NCI-H2081 treated with DMSO at 0.1 percent for 48 hours (cell line): Measurements from ENCODE around the gene GMDS.

Source experiments
- DNase-seq: peaks from one replicate; lab custom pipeline; 2025; lab: John Stamatoyannopoulos, UW

The GMDS gene

DNA sequence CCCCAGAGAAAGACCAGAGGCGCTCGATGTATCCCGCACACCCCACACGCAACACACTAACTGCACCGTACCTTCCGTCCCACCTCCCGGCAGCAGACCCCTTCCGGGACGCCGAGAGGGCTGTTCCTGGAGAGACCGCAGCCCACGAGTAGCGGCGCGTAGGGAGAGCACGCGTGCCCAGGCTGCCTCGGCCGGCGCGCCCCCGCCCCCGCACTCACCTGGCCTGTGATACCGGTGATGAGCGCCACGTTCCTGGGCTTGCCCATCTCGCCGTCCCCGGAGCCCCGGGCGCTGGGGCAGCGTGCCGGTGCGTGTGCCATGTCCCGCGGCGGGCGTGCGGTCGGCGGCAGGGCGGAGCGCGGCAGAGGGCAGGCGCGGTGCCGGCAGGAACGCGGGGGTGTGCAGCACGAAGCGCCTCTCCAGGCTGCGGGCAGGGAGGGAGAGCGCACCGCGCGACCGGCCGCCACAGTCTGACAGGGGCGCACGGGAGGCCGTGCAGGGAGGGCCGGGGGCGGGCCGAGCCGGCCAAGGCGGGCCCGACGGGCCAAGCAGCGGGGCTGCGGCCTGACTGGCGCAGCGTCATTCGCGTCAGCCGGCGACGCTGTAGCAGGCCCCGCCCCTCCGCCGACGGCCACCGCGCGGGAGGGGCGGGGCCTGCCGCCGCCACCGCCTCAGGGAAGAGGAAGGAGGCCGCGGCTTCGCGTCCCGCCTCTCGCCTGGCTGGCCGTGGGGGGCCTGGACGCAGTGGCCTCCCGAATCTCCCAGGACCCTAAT lies at the start of gene GMDS:
GMDS (minus strand) TSS at position 503 of the 774 bp plus-strand sequence.
- DNase-seq = peak; percentile 25

DNA sequence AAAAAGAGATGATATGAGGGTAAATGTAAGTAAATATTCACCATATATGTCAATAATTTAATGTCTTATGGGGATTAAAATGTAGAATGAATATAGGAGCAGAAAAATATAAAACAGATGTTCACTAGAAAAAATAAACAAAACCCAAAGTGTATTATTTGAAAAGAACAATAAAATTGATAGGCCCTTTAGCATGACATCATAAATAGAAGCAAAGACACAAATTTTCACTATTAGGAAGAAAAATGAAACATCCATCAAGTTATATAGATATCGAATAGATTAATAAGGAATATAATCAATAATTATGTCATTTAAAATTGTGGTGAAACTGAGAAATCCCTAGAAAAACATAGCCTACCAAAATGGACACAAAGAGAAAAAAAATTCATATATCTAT lies 40.1 kb upstream of the GMDS start:
- no peak for DNase-seq

DNA sequence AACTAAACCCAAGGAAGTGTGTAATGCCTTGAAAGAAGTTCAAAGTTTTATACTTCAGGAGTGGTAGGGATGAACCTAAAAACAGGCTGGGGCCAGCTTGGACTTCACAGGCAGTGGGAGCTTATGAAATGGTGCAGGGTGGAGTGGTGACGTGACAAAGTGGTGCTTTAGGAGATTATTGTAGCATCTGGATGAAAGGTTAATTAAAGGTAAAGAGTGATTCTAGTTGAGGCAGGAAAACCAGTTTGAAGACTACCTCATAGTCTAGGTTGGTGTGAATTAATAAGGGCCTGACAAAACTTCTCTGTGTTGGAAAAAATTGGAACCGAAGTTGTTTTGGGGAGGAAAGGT lies 30.5 kb upstream of the GMDS start:
- no peak for DNase-seq

DNA sequence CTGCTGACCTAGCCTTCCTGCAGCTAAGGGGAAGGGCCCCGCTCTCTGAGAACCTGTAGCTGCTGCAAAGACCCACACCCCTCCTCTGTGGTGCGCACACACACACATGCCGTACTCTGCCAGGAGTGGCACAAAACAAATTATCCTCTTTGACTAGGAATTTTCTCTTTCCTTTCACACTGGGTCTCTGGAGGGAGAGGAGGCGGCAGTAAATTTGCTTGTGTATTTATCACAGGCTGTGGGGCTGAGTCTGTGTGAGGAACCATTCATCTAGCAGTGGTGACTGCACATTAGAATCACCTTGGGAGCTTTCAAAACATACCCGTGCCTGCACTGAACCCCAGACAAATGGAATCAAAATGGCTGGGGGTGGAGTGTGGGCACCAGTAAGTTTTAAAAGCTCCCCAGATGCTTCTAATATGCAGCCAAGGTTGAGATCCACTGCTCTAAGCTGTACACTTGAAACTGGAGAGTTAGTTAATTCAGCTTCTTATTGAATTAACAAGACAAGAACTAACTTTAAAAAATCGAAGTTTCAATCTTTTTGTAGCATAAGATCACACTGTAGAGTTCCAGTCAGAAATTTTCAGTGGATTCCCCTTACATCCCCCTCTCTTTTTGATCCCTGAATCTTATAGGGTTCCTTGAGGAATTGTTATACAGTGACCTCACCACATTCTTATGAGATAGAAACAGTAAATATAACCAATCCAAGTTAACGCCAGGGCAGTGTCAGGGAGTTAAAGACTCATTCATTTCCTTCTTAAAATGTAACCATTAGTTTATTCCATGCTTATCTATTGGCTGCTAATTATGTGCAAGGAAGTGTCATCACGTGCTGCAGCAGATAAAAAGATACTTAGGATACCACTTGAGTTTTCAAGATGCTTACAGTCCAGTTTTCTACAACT lies 29.8 kb upstream of the GMDS start:
- DNase-seq = no peak

GRCh38 chr6:2272696-2273095 lies 27.3 kb upstream of the GMDS start:
- DNase-seq = no peak

DNA sequence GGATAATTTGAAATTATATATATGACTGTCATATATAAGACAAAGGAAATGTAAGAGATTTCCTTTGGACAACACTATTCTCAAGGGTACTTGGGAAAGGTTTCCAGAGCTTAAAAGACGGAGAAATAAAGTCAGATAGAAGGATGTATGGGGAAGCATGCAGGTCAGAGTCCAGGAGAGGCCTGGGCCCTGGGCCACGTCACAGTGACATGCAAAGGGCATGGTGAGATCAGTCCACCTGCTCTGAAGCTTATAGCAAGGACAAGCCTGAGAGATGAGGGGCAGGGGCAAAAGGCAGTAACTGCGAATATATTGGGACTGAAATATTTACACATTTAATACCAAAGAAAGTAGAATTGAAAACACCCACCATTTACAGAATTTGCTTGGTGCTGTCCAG lies 24.6 kb upstream of the GMDS start:
- no peak for DNase-seq

DNA sequence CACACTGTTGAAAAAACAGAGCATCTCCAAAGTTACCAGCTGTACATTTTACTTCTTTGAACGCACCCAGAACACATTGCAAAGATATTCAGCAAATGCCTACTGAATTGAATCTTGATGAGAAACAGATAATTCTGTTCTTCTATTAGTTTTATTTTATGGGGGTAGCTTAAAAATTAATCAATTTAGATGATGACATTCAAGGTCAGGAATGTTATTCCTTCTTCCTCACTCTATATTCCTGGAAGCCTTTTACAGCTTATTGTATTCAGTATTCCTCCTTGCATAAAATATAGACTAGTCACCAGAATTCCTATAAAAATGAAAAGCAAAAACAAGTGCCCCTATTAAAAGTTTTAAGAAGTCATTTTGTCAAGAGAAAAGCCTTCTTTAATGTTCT lies 21.4 kb upstream of the GMDS start:
- DNase-seq = no peak

- no peak for DNase-seq
Observed at GRCh38 chr6:2266031-2266795, 20.8 kb upstream of the GMDS start.

GRCh38 chr6:2264932-2265331 lies 19.5 kb upstream of the GMDS start:
- no peak for DNase-seq

DNA sequence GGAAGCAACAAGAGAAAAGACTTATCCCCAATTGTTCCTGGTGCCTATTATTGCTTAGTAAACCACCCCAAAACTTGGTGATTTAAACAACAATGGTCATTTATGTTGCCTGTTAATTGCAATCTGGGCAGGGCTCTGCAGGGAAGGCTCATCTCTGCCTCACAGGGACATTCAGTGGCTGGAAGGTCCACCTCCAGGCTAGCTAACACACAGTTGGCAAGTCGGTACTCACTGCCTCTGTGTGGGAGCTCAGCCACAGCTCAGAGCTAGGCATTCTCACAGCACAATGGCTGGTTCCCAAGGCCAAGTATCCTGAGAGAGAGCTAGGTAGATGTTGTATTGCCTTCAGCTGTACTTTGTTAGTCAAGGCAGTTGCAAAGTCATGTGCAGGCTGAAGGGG lies 18.5 kb upstream of the GMDS start:
- DNase-seq = no peak

DNA sequence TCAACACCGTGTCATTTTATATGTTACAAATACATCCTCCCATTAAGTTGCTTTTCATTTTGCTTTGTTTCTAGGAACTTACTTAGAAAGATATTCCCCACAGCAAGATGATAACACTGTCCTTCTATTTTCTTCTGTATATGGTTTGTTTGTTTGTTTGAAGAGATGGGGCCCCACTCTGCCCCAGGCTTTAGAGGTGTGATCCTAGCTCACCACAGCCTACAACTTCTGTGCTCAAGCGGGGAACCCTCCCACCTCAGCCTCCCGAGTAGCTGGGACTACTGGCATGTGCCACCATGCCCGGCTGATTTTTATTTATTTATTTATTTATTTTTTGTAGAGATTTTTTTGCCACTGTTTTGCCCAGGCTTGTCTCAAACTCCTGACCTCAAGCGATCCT lies 14.2 kb upstream of the GMDS start:
- no peak for DNase-seq

DNA sequence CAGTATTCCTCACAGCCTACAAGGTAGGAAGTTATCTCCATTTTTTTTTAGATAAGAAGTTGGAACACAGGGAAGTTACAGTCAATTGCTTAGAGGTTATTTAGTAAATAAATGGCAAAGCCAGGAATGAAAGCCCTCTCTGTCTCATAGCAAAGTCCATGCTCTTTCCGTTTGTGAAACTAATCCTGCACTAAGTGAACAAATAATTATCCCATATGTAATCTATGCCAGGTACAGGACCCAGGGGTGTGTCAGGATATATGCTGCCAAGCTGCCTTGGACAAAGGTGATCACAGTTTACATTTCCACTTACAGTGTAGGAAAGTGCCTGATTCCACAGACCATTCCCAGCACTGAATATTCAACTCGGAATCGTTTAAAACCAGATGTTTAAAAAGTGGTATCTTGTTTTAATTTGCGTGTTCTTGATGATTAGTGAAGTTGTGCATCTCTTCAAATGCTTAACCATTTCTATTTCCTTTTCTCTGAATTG lies 13.6 kb upstream of the GMDS start:
- DNase-seq = no peak

DNA sequence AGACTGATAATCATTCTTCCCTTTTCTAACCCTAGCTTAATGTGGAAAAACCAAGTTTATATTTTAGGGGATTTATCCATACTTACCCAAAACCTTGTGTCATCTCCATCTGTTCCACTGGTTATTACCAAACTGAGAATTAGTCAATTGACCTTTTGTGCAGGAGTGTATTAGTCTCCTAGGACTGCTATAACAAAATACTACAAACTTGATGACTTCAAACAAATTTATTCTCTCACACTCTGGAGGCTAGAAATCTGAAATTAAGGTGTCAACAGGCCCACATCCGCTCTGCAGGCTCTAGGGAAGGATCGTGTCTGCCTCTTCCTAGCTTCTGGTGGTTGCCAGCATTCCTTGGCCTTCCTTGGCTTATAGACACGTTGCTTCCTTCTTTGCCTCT lies 12.7 kb upstream of the GMDS start:
- DNase-seq = no peak

GRCh38 chr6:2257363-2257762 lies 12.0 kb upstream of the GMDS start:
- DNase-seq = no peak

DNA sequence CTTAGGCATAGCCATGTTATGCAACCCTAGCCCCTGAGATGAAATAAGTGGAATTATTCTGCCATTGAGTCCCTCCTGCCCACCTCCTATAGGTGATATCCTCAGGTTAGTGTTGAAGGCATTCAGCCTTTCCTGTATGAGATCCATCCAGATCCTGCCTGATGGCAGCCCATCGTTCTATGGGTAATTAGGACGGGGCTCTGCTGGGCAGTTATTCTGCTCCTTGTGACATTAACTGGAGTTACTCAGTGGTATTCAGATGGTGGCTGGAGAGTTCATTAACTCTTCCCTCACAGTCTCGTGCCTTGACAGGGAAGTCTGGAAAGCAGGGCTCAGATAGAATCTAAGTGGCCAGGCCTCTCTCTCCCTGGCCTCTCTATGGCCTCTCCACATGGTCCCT lies 9.3 kb upstream of the GMDS start:
- no peak for DNase-seq

GRCh38 chr6:2249126-2249525 lies 3.7 kb upstream of the GMDS start:
- DNase-seq = no peak

DNA sequence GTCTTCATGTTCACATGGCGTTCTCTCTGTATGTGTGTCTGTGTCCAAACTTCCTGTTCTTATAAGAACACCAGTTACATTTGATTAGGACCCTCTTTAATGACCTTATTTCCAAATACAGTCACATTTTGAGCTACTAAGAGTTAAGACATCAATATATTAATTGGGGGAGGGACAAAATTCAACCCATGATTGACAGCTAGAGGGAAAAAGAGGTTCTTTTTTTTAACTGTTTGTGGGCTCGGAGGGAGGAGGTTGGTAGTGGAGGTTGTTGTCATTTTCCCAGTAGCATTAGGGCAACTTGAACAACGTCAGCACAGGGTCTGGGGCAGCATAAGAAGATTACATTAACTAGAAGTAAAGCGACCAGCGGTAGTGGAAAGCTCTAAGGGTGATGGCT lies 2.3 kb upstream of the GMDS start:
- DNase-seq = no peak

GRCh38 chr6:2245877-2246863 lies 765 bp upstream of the GMDS start:
- peak; percentile 74 for DNase-seq

DNA sequence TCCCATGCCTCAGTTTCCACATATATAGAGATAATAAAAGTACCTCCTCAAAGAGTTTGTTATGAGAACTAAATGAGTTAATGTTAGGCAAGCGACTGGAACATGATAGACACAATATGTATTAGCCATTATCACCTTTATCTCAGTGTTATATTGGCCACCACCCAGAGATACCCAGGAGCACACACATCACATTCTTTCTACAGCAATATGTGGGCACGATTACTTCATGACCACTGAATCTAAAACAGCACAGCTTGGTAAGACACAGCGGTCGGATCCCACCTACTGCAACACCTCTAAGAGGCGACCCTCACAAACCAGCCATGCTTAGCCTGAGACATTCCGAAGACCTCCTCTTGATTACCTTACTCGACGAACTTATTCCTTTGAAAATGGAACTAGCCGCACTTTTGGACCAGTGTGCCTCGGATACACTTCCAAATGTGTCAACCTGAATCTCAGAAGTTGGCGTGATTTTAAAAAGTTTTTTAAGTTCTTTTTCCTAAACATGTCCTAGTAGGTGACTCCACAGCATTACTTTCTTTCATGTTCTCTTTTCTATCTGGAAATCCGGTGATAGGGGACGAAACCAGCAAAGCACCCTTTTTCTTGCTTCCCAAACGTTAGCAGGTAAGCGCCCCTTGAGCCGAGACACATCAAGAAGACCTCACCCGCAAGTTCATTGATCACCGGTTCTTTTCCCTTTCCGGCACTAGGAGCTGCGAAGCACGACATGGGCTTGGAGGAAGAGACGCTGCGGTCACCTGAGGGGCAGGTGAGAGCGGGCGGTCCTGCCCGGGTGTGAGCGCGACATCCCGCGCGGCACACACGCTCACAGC lies 923 bp downstream of the GMDS start:
- no peak for DNase-seq

- no peak for DNase-seq
Observed at GRCh38 chr6:2242311-2242710, 3.1 kb downstream of the GMDS start.
